Epithelial cell of esophagus (primary cell): Measurements from ENCODE around the gene CBLB.

Source experiments
- DNase-seq: peaks from one replicate; pipeline ENCODE4 v3.0.0; 2010; ENCODE audit warnings: low read depth
- H3K4me3 ChIP-seq: 2 replicates; pipeline ENCODE4 v1.5.1; 2011; ENCODE audit warnings: mild to moderate bottlenecking, low read length, control low read depth
- TF ChIP-seq, protein P1 (sequence below): IDR thresholded peaks from 2 replicates; pipeline ENCODE4 v1.5.1; 2011; ENCODE audit warnings: low read depth, mild to moderate bottlenecking, low read length, control low read depth, inconsistent platforms; ENCODE audit not compliant: insufficient read depth; ENCODE audit errors: missing control alignments

The CBLB gene

DNA sequence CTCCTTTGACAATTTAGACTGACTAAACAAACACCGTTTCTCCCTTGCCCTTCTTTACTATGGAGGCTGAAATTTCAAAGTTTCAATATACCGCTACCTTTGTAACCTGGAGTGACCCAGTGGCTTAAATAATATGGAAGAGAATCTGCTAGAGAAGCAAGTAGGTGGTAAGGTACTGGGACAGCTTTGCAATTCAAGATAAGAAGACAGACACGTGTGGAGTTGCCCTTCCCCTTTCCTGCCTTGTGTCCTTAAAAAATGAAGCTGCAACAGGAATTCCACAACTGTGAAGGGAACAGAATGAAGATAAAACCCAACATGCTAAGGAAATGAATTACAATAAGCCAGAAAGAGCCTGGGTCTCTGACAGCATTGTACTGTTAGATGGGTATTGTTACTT lies 26.4 kb downstream of the CBLB start:
- TF ChIP-seq, protein P1, sequence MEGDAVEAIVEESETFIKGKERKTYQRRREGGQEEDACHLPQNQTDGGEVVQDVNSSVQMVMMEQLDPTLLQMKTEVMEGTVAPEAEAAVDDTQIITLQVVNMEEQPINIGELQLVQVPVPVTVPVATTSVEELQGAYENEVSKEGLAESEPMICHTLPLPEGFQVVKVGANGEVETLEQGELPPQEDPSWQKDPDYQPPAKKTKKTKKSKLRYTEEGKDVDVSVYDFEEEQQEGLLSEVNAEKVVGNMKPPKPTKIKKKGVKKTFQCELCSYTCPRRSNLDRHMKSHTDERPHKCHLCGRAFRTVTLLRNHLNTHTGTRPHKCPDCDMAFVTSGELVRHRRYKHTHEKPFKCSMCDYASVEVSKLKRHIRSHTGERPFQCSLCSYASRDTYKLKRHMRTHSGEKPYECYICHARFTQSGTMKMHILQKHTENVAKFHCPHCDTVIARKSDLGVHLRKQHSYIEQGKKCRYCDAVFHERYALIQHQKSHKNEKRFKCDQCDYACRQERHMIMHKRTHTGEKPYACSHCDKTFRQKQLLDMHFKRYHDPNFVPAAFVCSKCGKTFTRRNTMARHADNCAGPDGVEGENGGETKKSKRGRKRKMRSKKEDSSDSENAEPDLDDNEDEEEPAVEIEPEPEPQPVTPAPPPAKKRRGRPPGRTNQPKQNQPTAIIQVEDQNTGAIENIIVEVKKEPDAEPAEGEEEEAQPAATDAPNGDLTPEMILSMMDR: no peak
- DNase-seq: no peak
- no peak overlapping the region for H3K4me3 ChIP-seq

- DNase-seq: no peak
- TF ChIP-seq, protein P1: no peak
- no peak overlapping the region for H3K4me3 ChIP-seq
Observed at GRCh38 chr3:105837947-105838346, 30.9 kb downstream of the CBLB start.

DNA sequence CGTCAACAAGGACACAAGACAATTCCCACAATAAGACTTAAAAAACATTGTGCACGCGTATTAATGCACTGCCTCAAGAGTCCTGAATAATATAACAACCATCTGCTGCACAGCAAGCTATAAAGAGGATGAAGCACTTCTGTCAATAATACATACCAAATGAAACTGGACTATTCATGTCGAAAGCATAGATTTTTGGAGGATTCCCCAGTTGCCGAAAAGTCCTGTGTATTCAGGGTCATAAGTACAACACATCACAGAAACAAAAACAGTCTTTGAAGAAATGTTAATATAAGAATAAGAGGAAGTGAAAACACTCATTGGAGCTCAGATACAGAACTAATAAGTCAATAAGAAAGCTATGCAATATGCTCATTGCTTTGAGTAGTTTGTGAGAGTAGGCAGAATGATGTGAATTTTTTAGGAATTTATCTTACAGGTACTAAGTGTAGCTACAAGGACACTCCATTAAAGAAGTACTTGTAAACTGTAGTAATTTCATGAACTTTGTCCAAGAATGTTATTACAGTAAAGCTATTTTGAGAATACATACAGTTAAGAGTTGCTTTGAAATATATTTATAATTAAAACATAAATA lies 31.6 kb downstream of the CBLB start:
- TF ChIP-seq, protein P1: no peak
- no peak overlapping the region for H3K4me3 ChIP-seq
- no peak for DNase-seq

DNA sequence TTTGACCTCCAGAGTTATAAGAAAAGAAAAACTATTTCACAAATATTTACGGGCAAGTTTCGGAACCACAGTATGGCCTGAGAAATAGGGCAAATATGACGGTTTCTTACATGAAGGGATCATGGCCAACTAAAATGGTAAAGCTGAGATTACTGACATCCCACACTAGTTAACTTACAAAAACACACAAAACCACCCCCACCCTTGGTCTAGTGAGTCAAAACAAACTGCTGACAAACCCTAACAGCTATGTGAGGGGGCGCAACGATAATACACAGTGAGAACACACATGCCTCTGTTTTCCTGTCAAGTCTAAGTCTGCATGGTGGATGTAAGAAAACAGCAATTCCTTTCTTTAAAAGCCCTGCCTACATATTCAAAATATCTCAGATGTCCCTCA lies 32.3 kb downstream of the CBLB start:
- no peak overlapping the region for H3K4me3 ChIP-seq
- peak; percentile 78 for DNase-seq
- TF ChIP-seq, protein P1: no peak

- DNase-seq: no peak
- TF ChIP-seq, protein P1: no peak
- H3K4me3 ChIP-seq: no peak overlapping the region
Observed at GRCh38 chr3:105835606-105836005, 33.2 kb downstream of the CBLB start.

DNA sequence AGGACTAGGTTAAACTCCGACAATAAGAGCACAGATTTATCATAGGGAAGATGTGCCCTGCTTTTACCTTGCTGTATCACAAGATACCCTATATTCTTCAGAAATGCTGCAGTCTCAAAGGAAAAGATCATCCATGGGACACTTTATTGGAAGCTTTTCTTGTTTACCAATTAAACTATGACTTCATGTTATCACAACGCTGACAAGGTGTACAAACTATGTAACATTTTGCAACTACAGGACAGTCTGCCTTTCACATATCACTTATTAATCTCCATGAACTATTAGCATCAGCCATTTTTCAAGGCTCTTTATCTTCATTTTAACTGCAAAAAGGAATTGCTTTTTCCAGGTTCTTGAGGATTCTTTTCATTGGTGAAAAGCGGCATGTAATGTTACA lies 34.0 kb downstream of the CBLB start:
- DNase-seq: peak; percentile 31
- TF ChIP-seq, protein P1: no peak

GRCh38 chr3:105832644-105833043 lies 36.2 kb downstream of the CBLB start:
- no peak overlapping the region for H3K4me3 ChIP-seq
- TF ChIP-seq, protein P1: no peak
- no peak for DNase-seq

More for the DNA sequence above, 34.0 kb downstream of the CBLB start:
- no peak overlapping the region for H3K4me3 ChIP-seq
